GM18505 (cell line): Measurements from ENCODE around the gene PRUNE1.

Experiments used
- ATAC-seq: cut with Tn5 transposase; IDR thresholded peaks from one replicate; pipeline ENCODE4 v1.9.1; 2021; ENCODE audit not compliant: unreplicated experiment
- POLR2A ChIP-seq: IDR thresholded peaks from 4 replicates; pipeline ENCODE4 v1.6.1; 2011; ENCODE audit warnings: borderline replicate concordance; ENCODE audit not compliant: insufficient read depth, insufficient read length; ENCODE audit errors: extremely low read depth

PRUNE1 gene

DNA sequence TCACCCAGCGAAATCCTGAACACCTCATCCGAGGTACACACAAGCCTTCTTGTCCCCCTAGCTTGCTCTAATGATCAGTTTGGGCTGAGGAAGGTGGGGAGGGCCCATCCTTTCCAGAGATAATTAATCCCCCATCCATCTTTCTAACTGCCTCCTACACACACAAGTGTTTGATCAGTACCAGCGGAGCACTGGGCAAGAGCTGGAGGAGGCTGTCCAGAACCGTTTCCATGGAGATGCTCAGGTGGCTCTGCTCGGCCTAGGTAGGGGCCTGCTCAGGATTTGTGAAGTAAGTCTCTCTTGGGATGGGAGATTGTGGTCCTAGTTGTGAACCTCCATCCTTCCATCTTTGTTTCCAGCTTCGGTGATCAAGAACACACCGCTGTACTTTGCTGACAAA lies 20.3 kb upstream of the PRUNE1 start:
- no peak for ATAC-seq
- TF ChIP-seq POLR2A: no peak

DNA sequence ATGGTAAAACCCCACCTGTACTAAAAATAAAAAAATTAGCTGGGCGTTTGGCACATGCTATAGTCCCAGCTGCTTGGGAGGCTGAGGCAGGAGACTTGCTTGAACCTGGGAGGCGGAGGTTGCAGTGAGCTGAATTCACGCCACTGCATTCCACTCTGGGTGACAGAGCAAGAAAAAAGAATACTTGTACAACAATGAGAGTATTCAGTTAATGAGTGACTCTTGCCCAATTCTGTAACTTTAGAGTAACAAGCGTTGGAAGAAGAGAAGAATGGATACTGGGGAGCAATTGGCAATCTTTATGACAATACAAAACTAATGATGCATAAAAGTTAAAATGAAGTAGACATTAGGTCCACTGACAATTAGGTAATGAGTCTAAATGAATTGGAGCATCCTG lies 15.6 kb upstream of the PRUNE1 start:
- no peak for ATAC-seq
- no peak for TF ChIP-seq POLR2A

DNA sequence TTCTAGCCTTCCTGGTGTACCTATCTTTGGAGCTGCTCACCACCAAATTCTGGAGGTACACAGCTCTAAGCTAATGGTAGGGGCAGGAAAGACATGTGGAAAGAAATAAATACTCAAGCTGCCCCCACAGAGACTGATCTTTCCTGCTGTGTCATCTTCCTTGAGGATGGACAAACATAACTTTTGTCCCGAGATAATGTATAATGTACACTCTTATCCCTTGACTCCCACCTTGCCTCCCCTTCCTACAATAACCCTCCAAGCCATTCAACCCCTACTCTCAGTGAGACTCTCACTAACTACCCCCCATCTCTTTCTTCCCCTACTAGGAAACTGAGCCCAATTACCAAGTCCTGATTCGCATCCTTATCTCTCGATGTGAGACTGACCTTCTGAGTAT lies 14.0 kb upstream of the PRUNE1 start:
- no peak for ATAC-seq
- no peak for TF ChIP-seq POLR2A

DNA sequence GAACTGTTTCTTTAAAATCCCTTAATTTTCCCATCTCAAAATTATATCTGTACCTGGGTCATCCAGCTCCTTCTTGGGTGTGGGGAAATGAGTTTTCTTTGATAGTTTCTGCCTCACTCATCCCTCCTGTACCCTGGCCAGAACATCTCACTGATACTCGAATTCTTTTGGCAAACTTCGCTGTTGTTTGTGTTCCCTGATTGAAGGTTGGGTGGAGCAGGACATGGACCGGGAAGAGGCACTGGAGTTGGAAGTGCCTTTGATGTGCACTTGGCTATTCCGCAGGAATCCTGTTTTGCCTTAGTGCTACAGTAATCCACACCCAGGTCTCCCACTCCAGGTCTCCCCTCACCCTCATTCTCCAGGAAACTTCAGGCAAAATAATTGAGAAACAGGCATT lies 12.8 kb upstream of the PRUNE1 start:
- TF ChIP-seq POLR2A: no peak
- no peak for ATAC-seq

DNA sequence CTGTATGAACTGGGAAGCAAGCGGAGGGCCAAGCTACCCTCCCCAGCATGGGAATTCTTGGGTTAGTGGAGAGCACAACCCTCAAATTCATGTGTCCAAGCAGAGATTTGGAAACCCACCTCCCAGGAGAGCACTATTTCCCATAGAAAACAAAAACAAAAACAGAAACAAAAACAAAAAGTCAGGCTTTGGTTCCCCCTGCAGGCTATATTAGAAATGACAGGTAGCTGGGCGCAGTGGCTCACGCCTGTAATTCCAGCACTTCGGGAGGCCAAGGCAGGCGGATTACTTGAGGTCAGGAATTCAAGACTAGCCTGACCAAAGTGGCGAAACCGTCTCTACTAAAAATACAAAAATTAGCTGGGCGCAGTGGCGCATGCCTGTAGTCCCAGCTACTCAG lies 12.4 kb upstream of the PRUNE1 start:
- no peak for TF ChIP-seq POLR2A
- ATAC-seq: no peak

DNA sequence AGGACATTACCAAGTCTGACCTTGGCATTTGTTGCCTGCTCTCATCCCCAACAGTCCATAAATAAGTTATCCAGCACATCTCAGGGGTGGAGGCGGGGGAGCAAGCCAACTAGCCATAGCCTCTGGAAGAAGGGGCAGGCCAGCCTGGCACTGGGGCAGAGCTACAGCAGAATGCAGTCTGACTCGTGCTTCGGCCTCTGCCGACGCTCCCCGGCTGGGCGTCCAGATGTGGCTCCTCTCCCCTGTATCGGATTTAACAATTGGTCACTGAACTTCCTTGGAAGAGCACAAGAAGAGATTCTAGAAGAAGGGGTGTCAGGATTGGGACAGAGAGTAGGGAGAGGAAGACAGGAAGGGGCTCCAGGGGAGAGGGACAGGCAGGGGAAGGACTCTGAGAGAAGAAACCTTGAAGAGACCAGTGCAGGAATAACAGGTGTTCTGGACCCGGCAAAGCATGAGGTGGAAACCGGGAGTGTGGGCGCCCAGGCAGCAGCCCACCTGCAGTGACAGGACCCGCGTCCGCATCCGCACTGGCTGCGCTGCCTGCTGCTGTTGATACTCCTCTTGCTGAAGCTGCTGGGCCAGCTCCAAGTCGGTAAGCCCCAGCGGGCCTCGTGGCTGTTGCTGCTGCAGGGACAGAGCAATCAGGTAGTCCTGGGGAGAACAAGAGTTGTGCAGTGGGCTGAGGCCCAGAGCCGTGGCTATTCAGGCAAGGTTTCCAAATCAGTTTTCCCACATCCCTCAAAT lies 10.9 kb upstream of the PRUNE1 start:
- no peak for ATAC-seq

DNA sequence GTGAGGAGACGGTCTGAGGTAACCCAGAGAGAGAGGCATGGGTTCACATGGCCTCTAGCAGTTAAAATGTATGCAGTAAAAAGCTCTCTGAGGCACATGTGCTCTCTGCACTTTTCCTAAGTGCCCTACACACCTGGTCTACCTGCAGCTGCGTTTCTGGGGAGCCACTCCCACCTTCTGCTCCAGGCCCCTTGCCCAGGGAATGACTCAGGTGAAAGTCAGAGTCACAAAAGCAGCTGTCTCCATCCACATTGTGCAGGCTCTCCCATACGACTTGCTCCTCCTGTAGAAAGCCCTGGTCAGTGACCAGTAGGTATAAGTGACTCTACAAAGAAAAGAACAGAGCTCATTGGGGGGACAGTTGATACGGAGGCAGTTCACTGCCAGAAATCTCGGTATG lies 10.3 kb upstream of the PRUNE1 start:
- no peak for TF ChIP-seq POLR2A
- no peak for ATAC-seq

More for the DNA sequence above, 10.9 kb upstream of the PRUNE1 start:
- TF ChIP-seq POLR2A: no peak

DNA sequence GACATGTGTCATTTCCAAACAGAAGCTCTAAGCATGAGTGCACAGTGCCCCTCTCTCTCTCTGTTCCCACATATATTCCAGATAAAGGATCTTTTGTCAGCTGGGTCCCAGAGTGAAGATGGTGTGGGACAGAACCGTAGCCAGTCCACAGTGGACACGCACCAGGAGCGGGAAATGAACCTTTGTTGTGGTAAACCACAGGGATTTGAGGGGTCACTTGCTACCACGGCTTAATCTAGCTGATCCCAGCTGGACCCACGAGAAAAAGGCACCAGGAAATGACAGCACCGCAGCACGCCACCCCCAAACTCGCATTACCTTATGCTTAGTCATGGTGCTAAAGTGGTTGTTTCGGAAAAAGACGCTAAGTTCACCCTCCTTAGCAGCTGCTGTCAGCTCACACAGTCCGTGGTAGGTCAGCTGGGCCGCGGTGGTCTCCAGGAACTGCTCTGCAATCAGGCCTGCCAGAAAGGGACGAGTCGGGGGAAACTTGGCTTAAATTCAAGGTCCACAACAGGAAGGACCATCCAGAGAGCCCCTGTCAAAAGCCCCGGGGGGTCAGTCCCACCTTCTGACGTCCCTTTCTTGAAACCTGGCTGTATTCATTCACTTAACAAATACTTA lies 9.1 kb upstream of the PRUNE1 start:
- ATAC-seq: no peak
- TF ChIP-seq POLR2A: no peak

DNA sequence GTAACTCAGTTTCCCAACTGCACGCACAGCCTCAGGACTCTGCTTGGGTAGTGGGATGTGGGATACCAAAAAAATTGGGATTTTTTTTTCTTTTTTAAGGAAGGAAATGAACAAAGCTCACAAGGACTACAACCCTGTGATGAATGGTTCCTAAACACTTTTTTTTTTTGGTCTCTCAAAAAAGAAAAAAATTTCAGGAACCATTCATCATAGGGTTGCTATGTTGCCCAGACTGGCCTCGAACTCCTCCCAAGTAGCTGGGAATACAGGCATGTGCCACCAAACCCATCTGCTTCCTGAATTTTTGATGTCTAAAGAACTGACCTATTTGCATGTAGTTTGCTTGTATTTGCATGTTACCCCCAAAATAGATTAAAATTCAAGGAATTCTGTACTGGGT lies 8.3 kb upstream of the PRUNE1 start:
- TF ChIP-seq POLR2A: no peak

DNA sequence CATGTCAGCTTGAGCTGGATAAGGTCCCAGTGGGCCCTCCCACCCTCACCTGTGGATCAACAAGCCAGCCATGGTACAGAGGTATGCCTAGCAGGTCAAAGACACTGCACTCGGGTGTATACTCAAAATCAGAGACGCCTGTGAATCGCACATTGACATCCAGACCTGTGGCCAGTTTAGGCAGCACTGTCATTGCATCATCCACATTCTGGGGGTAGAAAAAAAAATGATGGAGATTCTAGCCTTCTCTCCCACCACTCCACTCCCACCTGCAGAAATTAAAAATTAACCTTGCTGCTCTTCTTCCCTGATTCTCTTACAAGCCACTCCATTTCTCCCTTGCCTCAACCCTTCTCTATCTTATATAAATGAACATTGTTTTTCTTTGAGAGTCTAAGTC lies 7.8 kb upstream of the PRUNE1 start:
- TF ChIP-seq POLR2A: no peak
- ATAC-seq: no peak

More for the DNA sequence above, 8.3 kb upstream of the PRUNE1 start:
- ATAC-seq: no peak

DNA sequence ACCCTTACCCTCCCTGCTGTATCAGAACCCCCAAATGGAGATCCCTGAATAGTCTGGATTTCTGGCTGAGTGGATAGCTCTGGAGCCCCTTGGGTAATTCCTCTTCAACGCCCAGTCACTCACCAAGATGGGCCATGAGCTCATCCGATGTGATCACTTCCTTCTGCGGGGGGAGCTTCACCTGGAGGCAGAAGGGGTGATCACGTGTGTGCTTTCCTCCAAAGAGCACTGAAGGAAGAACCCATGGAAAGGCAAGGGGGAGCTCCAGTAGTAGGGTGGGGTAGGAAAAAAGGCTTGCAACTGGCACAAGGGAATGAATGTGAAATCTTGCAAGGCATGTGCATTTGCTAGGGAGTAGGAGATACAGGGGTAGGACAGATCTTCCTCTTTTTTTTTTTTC lies 6.6 kb upstream of the PRUNE1 start:
- ATAC-seq: no peak

DNA sequence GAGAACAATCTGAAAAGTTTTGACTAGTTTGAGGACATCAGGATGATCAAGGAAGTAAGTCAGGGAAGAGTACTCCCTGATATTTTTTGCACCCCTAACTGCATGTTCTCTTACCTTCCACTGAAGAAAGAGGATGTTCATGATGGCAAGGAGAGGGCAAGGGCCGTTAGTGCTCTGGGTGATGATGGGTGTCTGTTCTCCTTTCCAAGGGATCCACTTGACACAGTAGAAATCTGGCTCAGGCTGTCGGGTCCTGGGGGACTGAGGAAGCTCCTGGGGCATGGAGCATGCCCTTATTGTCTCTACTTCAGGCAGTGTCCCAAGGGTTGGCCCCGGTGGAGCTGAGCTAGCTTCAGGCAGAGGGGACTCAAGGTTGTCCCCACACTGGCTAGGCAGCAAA lies 6.2 kb upstream of the PRUNE1 start:
- no peak for TF ChIP-seq POLR2A
- no peak for ATAC-seq

More for the DNA sequence above, 6.6 kb upstream of the PRUNE1 start:
- no peak for TF ChIP-seq POLR2A

DNA sequence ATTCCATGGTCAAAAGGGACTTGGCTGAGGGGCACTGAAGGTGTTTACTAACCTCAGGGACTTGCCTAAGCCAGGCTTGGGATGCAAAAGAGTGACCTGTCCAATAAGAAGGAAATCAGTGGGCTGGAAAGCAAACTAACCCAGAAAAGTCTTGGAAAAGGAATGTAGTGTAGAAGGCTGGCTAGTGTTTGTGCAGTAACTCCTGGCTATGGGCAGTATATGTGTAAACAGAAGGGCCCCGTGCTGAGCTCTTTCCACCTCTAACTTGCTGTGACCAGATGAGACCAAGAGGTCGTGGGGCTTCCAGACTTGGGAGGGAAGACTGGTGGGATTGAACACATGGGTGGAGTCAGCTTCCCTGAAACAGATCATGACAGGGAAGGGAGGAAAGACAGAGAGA lies 5.6 kb upstream of the PRUNE1 start:
- no peak for TF ChIP-seq POLR2A
- ATAC-seq: no peak

DNA sequence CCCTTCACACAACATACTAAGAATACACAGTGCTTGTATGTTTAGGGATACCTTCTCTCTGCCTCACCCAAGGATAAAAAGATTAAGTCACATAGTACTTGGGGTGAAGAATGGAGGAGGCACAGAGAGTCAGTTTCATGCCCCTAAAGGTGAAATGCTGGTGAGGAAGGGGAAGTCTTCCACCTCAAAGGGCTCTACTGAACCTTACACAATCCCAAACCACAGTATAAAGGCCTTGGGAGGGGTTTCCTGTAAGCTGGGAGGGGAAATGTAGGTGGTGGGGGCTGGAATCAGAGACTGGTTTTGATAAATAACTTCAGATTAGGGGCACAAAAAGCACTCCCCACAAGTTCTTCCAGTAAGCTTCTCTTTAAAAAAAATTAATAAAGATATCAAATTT lies 5.1 kb upstream of the PRUNE1 start:
- no peak for ATAC-seq
- no peak for TF ChIP-seq POLR2A
